GM18909 (cell line): ENCODE results near the gene ARMS2.

Experiments
- ATAC-seq: cut with Tn5 transposase; IDR thresholded peaks from one replicate; pipeline ENCODE4 v1.9.1; 2021; ENCODE audit warnings: mild to moderate bottlenecking; ENCODE audit not compliant: unreplicated experiment, poor library complexity

The ARMS2 gene

DNA sequence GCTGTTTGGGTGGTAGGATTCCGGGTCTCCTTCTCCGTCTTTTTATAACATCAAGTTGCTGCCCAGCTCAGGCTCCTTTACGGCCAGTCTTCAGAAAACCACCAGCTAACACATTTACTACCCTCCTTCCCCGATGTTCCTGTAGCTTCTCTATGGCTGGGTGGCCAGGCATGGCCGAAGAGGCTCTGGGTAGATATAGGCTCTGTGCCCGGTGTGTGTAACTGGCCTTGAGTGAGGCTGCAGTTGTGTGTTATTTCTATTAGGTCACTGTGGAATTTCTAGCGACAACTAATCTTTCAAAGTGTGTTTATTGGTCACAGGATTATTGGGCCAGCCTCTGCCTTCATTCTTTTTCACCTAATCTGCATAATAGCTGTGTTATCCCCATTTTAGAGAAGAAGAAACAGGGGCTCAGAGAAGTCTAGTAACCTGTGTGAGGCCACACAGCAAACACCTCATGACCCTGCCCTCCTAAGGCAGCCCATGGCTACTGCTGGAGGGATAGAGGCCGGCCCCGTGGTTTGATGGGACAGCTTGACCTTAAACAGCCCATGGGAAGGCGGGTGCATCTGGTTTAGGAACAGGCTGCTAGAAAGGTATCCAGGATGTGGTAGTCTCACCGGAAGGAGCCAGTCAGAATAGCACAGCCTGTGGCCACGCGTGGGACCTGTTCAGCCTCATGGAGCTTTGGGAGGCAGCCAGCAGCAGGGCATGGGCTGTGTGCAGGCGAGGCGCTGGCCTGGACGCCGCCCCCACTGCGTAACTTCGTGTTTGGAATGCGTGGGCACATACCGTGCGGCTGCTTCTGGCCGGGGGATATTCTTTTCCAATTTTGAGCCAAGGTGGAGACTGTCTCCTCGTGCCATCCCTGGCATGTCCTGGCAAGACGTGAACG is 36.6 kb downstream of the ARMS2 start:
- ATAC-seq, result no peak

DNA sequence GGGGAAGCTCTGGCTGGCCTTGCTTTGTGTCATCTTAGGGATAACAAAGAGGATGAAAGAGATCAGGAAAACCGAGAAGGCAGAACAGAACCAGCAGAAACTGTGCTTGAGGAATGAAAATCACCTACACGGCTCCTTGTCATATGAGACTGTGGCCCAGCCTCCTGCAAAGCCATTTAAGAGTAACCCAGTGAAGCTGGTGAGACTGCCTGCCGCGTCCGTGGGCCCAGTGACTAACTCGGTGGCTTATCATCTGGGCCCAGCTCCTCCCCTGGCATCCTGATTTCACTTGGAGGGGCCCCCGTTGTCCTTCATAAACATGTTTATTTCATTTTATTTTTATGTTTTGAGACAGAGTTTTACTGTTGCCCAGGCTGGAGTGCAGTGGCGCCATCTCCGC is 37.6 kb downstream of the ARMS2 start:
- ATAC-seq, result no peak

DNA sequence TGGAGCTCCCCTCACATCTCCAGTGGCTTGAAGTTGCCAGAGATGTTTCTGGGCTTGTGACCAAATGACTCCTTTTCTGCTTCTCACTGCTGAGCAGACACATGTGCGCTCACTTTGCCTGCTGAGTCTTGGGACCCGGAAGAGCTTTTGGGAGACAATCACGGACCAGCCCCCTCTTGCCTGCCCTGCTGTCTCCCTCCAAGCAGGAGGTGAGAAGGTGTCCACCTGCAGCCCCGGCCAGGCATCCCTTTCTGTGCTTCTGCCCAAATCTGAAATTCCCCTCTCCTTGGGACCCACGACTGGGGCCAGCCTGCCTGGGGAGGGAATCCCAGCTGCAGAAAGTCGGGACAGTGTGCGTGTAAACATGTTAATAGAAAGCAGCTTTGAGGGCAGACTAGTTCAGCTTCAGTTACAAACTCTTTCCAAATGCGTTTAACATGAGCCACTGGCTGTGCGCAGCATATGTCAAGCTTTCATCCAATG is 38.6 kb downstream of the ARMS2 start:
- no peak for ATAC-seq

DNA sequence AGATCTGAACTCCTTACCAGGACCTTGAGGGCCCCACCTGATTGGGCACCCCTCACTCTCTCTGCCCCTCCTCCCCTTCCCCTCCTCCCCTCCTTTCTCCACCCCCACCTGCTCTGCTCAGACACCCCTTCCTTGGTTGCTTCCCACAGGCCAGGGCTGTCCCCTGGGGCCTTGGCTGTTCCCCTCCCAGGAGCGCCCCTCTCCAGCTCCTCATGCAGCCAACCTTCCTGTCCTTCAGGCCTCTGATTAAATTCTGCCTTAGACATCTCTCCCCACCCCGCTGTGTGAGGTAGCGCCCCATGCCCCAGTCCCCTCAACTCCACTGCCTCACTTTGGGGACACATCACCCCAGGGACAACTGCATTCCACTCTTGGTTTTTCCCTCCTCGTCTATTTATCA is 39.3 kb downstream of the ARMS2 start:
- ATAC-seq, result no peak

DNA sequence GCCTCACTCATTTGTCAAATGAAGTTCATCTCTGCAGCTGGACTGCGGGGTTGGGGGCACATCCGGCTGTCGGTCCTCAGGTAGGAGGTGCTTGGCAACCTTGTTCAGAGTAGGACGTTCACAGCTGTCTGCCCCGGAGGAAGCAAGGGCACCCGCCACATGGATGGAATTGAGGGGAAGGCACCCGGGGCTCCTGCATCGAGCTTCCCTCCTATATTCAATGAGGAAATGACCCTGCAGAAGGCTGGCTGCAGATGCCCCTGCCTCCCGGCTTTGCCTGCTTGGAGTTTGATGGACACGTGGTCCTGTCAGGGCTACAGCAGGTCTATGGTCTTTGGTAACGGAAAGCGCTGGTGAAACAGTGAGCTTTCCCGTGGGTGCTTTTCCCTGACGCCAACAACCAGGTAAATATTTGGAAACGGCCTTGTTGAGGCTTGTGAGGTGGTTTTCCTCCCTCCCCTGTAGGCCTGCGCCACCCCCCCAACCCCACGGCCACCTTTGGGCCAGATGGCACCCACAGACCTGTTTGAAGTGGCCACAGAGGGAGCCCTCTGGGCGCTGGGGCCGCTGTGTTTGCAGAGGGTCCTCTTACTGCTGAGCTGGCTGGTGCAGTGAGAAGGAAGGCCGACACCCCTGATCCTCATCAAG is 39.8 kb downstream of the ARMS2 start:
- no peak for ATAC-seq

DNA sequence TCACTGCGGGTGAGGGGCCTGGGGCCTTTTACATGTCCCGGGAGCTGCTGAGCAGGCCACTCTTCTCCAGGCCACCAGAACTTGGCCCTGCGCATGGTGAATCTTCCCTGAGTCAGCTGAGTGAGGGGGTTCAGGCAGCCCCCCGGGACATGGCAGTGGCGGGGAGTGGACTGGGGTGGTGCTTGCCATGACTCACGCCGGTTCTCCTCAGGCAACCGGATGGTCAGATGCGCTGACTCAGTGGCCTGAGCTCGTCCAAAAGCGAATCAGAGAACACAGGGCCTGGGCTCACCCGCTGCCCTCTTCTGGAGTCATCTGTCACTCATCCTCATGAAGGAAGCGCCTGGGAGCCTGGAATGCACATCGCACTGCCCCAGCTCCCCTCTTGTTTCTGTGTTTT is 40.4 kb downstream of the ARMS2 start:
- no peak for ATAC-seq

DNA sequence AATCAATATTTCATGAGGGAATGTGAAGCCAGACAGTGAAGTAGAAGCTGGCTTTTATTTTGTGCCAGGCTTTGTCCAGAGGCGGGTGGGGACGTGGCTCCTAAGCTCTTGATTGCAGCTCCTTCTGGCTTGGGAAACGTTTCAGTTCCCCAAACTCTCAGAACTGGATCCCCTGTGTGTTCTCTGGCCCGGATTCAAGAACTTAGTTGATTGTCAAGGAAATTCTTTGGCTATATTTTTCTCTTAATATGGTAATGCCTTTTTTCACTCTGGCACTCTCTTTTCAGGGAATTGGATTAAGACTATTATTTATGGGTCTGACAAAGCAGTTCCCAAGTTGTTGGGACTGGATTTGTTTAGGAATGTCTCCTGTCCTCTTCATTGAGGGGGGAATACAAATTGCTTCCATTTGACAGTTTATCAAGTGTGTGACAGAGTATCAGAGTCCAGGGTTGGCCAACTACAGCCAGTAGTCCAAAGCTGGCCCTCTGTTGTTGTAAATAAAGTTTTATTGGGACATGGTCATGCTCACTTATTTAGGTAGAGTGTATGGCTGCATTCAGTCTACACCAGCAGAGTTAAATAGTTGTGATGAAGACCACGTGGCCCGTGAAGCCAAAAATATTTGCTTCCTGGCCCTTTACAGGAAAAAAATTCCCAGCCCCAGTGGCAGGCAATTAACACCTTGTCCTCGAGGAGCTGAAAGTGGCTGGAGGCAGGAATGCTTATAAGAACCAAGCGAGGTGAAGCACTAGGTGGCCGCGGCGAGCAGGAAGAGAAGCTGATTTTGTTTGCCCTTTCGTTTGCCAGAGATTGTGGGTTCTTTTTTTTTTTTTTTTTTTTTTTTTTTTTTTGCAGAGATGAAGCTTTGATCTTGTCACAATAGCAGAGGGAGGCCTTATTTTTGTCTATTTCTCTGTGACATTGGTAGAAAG is 41.2 kb downstream of the ARMS2 start:
- no peak for ATAC-seq

DNA sequence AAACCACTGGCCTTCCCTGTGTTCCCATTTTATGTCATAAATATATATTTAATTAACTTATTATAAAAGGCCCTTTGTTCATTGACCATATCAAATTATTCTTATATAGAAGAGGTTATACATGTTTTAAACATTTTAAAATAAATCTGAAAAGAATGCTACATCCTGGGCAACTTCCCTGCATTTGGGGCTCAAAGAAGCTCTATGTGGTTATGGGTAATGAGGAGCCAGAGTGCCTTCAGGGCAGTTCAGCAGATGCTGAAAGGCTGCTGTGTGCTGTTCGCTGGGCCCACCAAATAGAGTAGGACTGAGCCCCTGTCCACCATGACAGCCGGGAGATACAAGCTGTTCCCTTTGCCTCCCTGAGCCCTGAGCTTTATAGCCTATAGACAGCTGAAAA is 42.8 kb downstream of the ARMS2 start:
- ATAC-seq, result no peak

DNA sequence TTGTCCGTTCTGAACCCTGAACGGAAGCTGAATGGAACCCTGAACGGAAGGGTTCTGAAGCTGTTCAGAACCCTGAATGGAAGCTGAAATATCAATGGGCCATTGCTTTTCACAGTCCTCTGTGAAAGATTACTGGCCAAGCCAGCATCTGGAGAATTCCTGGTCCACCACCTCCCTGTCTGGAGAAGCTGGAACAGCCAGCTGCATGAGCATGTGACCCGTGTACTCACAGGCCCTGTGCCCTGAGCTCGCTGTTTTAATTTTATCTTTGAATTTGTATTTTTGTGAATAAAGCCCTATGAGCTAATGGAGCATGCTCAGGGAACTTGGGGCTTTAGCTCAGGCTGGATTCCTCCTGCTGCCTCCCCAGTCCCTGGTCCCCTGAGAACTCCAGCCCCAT is 44.1 kb downstream of the ARMS2 start:
- no peak for ATAC-seq

DNA sequence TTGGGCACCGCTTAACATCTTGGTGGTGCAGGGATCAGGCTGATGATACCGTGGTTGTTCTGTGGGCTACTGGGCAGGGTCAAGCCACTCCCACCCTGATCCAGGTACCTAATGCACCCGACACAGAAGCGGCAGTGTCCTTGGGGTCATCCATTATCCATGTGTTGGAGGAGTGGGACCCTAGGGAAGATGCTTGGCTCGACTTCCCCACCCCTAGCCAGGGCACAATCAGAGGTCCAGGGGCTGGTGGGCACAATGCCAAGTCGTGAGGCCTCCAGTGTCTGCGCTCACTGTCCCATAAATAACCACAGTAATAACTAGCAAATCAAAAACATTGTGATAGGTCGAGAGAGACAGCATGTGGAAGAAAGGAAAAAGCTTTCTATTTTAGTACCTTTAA is 44.6 kb downstream of the ARMS2 start:
- ATAC-seq, result no peak

DNA sequence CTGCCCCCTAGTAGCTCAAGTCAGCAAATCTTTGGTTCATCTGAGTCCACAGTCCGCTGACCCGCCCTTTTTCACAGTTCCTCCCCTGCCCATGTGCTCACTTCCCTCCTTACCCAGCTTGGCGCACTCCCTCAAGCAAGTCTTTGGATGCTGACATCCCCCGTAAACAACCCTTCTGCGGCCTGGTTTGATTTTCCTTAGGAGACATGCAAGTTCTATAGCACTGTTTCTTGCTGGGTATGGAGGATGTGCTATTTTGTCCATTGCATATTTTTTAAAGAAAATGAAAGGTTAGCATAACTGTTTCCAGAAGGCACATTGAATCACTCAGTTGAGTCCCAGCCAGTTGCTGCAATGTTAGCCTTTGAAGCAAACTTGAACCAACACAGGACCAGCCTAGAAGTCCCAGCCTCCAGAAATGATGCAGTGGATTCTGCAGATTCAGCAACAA is 45.1 kb downstream of the ARMS2 start:
- ATAC-seq, result no peak

DNA sequence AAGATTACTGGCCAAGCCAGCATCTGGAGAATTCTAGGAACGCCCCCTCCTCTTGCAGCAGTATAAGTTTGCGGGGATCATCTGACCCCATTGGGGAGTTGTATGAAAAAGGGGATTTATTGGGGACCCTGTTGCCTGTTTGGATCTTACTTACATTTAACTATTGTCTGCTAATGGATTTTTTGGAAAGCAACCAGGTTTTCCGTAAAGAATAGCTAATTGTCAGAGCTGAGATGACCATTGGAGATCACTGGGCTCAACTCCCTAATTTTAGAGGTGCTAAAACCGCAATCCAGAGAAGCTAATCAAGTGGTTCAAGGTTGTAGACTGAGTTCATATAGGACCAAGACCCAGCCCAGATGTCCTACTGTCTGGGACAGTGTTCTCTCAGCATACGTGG is 45.7 kb downstream of the ARMS2 start:
- ATAC-seq, result no peak

DNA sequence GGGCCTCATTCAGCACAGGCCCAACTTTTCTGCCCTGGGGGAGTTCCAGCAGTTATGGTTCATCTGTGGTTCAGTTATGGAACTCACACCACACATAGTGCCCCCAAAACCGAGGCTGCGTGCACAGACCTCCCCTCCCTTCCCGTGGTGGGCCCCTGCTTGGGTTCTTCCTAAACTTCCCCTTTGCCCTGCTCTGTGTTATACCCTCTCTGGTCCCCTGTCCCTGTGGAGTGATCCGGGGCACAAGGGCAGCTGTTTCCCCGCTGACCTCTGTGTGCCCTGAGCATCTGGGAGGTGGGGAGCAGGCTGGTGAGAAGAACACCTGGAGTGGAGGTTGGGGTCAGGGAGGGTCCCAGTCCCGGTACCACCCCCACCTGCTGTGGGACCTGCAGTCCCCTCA is 46.3 kb downstream of the ARMS2 start:
- ATAC-seq, result no peak

DNA sequence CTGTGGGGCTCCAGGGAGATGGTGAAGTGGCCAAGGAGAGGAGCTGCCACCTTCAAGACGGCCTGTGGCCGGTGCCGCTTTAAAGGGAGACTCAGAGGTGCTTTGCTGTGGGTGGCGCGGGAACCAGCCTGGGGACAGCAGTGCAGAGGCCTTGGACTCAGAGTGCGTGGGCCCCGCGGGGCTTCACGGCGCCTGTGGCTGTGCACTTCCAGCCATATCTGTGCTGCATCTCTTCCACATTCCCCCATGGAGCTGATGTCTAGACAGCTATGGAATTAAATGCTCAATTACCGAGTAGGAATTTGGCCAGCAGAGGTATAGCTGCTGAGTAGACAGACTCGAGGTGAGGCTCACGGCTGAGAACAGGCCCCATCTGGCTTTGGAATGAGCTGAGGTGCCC is 48.6 kb downstream of the ARMS2 start:
- no peak for ATAC-seq

DNA sequence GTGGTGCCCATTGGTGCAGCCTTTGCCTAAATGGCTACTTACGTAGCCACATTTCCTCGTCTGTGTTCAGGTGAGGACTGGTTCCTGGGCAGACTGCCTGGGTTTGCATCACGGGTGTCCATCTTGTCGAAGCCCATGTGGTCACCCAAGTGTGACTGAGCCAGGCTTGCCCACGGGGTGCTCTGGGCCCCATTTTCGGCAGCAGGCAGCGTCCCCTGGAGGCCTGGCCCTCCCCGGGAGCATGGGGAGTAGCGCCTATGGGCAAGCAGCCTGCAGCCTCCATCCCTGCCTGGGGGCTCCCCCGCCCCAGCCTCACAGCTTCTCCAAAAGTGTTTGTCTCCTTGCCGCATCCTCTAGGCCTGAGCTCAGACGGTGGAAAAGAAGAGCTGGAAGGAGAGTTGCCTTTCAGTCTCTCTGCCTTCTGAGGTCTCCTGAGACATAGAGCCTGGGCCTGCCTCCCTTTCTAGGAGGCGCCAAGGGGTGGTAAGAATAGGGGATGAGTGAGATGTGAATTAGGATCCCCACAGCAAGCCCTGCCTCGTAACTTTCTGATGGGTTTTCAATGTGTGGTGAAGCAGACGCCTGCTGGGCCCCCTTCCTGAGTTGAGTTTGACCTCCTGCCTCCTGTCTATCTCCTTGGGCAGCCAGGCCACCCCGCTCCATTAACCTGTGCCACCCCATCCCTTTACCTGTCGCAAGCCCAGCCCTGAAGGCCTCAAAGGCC is 49.6 kb downstream of the ARMS2 start:
- ATAC-seq, result no peak

DNA sequence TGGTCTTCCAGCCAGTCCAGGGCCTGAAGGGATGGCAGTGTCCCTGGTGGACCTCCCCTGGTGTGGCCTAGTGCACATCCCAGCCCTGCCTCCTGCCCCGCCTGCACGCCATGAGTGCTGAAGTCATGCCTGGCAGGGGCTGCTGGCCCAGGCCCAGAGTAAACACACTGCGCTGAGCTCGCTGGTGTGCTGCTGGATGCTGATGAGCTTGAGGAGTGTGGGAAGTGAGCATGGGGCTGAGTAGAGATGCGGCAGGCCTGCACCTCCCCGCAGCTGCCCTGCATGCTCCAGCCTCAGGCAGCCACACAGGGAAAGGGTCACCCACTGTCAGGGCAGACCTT is 50.1 kb downstream of the ARMS2 start:
- no peak for ATAC-seq

DNA sequence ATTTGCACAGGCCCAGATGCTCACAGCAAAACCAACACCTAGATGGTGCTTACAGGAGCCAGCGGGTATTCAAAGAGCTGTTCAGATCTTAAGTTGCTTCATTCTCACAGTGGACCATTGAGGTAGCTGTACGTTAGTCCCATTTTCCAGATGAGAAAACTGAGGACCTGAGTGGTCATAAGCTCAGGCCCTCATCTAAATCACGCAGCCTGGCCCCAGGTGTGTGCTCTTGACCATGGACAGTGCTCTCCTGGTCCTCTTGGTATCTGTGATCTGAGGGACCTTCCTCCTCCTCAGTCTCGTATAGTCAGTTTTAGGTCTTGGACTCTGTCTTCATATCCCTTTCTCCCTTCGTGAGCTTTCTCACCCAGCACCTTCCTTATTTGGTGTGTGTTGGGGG is 50.6 kb downstream of the ARMS2 start:
- ATAC-seq, result no peak

DNA sequence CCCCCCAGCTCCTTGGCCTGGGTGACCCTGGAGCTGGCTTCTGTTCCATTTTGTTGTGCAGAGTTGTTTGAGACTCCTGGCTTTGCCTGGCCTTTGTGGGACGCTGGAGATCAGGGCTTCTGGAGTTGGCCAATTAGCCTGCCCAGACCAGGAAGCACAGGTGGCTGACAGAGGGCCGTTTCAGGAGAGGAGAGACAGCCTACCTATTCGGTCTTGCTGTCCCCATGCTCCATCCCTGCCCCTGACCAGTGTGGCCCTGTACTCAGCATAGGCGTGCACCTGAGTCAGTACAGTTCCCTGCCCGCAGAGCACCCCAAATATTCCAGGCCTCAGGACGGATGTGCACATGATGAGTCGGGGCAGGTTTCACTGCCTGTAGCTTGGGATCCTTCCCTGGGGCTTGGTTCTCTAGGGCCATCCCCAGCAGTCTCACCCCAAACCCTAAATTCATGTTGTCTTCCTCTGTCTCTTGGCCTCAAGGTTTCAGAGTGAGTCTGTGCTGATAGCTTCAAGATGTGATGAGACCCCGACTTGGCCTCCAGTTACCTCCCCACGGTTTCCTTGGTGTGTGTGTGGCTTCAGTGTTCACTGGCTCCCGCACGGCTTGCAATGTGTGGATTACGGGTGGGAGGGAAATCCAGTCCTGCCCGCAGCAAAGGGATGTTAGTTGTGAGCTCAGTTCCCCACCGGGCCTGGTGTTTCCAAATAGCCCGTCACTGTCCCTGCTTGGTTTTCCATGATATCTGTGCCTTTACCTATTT is 51.6 kb downstream of the ARMS2 start:
- ATAC-seq, result no peak
